Caco-2 (cell line): Measurements from ENCODE around the gene ATG9A. TPM values are rescaled to one million over a fixed set of nuclear protein-coding genes. Genes with fewer than 3 reads are reported as not detected.
A peak's percentile ranks its signal among the peaks of the same experiment; 100 is the strongest.
"Not testable (repeated sequence)": the region's sequence is repeated elsewhere in the genome, so short reads cannot be mapped to it uniquely, and the experiment has no call there.

Experiments used
- BruUV-seq: library from RNA; stranded (reverse); fragments of 400-500 nt; replicated peaks from 2 replicates; lab custom pipeline; 2021; lab: Mats Ljungman, UMichigan
- CTCF ChIA-PET: fragments of 300-600 bp; sonication (Branson Sonifier 250); formaldehyde crosslinking; loops from one replicate; lab custom pipeline; 2022; ENCODE audit warnings: antibody characterized with exemption; lab: Charles Lee
- POLR2A ChIA-PET: fragments of 300-600 bp; sonication (Branson Sonifier 250); formaldehyde crosslinking; loops from one replicate; lab custom pipeline; 2022; ENCODE audit warnings: antibody characterized with exemption; lab: Charles Lee
- DNase-seq, 2 experiments: peaks; one replicate each; pipeline versions ENCODE4 v3.0.0 to v3.0.0-alpha.2; 2020 to 2022
- H3K27me3 ChIP-seq: replicated peaks from 2 replicates; pipeline ENCODE4 v1.6.0; 2011; ENCODE audit warnings: low read length; ENCODE audit not compliant: control insufficient read depth, insufficient read depth
- H3K36me3 ChIP-seq: 2 replicates; pipeline ENCODE4 v1.5.1; 2011; ENCODE audit warnings: low read length; ENCODE audit not compliant: control insufficient read depth, insufficient read depth
- H3K4me1 ChIP-seq: fragments of 250-450 bp; sonication (Bioruptor Pico); 2 replicates; pipeline ENCODE4 v1.5.1; 2020; ENCODE audit warnings: mild to moderate bottlenecking
- H3K4me3 ChIP-seq: 2 replicates; pipeline ENCODE4 v1.5.1; 2011; ENCODE audit warnings: low read depth, mild to moderate bottlenecking, control low read depth, low read length
- H3K9me3 ChIP-seq: fragments of 250-450 bp; sonication (Bioruptor Pico); 2 replicates; pipeline ENCODE4 v1.5.1; 2020; ENCODE audit warnings: mild to moderate bottlenecking, moderate library complexity
- H3K27ac Mint-ChIP-seq: one replicate; pipeline ENCODE4 v1.8.0; 2022; ENCODE audit warnings: mixed read lengths; ENCODE audit not compliant: unreplicated experiment
- H3K27me3 Mint-ChIP-seq: one replicate; pipeline ENCODE4 v1.8.0; 2022; ENCODE audit warnings: mixed read lengths; ENCODE audit not compliant: insufficient read depth, unreplicated experiment
- H3K36me3 Mint-ChIP-seq: one replicate; pipeline ENCODE4 v1.8.0; 2022; ENCODE audit warnings: mild to moderate bottlenecking, mixed read lengths; ENCODE audit not compliant: insufficient read depth, unreplicated experiment
- H3K4me1 Mint-ChIP-seq: one replicate; pipeline ENCODE4 v1.8.0; 2022; ENCODE audit warnings: low read depth, mixed read lengths; ENCODE audit not compliant: unreplicated experiment
- H3K4me3 Mint-ChIP-seq: one replicate; pipeline ENCODE4 v1.8.0; 2022; ENCODE audit warnings: mild to moderate bottlenecking, moderate library complexity, mixed read lengths; ENCODE audit not compliant: unreplicated experiment
- H3K9me3 Mint-ChIP-seq: one replicate; pipeline ENCODE4 v1.8.0; 2022; ENCODE audit warnings: mixed read lengths; ENCODE audit not compliant: unreplicated experiment
- intact Hi-C: fragments of 100-400 bp; cut with micrococcal nuclease; formaldehyde crosslinking; loops from one replicate; pipeline ENCODE4 v1.10.0; 2022; ENCODE audit not compliant: unreplicated experiment
- total RNA-seq: library from RNA; stranded (reverse); gene quantifications from 2 replicates; pipeline ENCODE4 v1.2.3, GENCODE V29; 2022
- TF ChIP-seq, protein P1 (sequence below), 2 experiments: fragments of 200-600 bp in 1 of 2; IDR thresholded peaks; 1 replicate in 1 of 2; 2 replicates in 1 of 2; pipeline versions ENCODE4 v1.5.1 to v1.8.0; 2011 to 2022; ENCODE audit warnings: antibody characterized with exemption in 1 of 2, control low read depth in 1 of 2, inconsistent platforms in 1 of 2, low read depth in 1 of 2, low read length in 1 of 2, mild to moderate bottlenecking in 1 of 2, moderate library complexity in 1 of 2; ENCODE audit not compliant: insufficient read depth in 1 of 2, severe bottlenecking in 1 of 2, unreplicated experiment in 1 of 2

The ATG9A gene
- total RNA-seq, 1 experiment from 2014 or later: 62.9 TPM

DNA sequence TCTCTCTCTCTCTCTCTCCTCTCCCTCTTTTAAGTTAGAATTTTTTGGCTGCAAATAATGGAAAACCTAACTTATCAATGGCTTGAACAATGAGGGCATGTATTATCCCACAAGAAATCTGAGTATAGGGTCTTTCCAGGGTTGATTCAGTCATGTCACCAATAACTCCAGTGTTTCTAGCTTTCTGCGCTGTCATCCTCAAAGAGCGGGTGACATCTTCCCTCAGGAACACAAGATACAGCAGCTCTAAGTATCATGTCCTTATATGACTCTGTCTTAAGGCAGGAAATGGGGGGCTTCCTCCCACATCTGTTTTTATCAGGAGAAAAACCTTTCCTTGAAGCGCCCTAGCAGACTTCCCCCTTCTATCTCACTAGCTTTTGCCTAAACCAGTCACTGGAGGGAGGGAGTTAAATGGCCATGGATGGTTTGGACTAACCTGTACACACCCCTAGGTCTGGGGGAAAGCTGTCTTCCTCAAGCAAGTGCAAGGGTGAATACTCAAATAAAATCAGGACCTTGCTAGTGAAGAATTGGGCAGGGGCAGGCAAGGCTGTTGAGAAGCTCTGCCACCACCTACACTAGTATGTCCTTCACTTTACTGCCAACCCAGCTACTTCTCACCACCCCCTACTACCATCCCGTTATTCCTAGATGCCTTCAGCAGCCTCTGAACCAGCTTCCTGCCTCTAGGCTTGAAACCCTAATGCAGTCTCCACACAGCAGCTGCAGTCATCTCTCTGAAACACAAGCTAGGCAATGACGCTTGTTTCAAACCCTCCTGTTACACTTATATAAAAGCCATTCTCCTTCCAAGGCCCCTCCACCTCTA is 31.8 kb upstream of the ATG9A start:
- no peaks in the 10 kb centered on the region for H3K36me3 ChIP-seq
- DNase-seq: no peak
- no peaks in the 10 kb centered on the region for H3K4me1 ChIP-seq
- H3K27me3 ChIP-seq: no peaks in the 10 kb centered on the region
- TF ChIP-seq, protein P1, sequence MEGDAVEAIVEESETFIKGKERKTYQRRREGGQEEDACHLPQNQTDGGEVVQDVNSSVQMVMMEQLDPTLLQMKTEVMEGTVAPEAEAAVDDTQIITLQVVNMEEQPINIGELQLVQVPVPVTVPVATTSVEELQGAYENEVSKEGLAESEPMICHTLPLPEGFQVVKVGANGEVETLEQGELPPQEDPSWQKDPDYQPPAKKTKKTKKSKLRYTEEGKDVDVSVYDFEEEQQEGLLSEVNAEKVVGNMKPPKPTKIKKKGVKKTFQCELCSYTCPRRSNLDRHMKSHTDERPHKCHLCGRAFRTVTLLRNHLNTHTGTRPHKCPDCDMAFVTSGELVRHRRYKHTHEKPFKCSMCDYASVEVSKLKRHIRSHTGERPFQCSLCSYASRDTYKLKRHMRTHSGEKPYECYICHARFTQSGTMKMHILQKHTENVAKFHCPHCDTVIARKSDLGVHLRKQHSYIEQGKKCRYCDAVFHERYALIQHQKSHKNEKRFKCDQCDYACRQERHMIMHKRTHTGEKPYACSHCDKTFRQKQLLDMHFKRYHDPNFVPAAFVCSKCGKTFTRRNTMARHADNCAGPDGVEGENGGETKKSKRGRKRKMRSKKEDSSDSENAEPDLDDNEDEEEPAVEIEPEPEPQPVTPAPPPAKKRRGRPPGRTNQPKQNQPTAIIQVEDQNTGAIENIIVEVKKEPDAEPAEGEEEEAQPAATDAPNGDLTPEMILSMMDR (IDR thresholded peaks at IDR 0.05; ENCODE audit: insufficient read depth in 1 of 2, low read depth in 1 of 2, low read length in 1 of 2, severe bottlenecking in 1 of 2, unreplicated experiment in 1 of 2): no peak
- Mint-ChIP-seq H3K27me3 (peaks cover 13% of the 10 kb centered on the region), H3K36me3 (no peaks in the 10 kb centered on the region), H3K27ac (no peak overlapping the region), H3K4me1 (no peaks in the 10 kb centered on the region), H3K9me3 (no peaks in the 10 kb centered on the region), H3K4me3 (no peak overlapping the region)
- CTCF ChIA-PET: interaction anchor here (0.5 to 2.0 kb wide), 2 partner anchors 34 to 66 kb away, joined by 3 to 8 read pairs; no protein-coding TSS in a partner anchor
- no TSS peak for BruUV-seq
- no peak overlapping the region for H3K4me3 ChIP-seq
- POLR2A ChIA-PET: interaction anchor here (0.8 kb wide), 1 partner anchor 13 kb away, joined by 3 read pairs; no protein-coding TSS in a partner anchor
- intact Hi-C loops: no loop called here
- no peaks in the 10 kb centered on the region for H3K9me3 ChIP-seq

DNA sequence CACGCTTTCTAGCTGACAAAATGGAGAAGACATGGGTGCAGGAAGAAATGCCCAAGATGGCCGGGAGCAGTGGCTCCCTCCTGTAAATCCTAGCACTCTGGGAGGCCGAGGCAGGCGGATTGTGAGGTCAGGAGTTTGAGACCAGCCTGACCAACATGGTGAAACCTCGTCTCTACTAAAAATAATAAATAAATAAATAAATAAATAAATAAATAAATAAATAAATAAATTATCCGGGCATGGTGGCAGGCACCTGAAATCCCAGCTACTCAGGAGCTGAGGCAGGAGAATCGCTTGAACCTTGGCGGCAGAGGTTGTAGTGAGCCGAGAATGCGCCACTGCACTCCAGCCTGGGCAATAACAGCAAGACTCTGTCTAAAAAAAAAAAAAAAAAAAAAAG is 29.5 kb upstream of the ATG9A start:
- POLR2A ChIA-PET: interaction anchor here (0.6 kb wide), 1 partner anchor 52 kb away, joined by 4 read pairs; no protein-coding TSS in a partner anchor
- H3K9me3 ChIP-seq, H3K27ac Mint-ChIP-seq, H3K4me3 Mint-ChIP-seq, H3K9me3 Mint-ChIP-seq, H3K4me1 Mint-ChIP-seq, H3K4me1 ChIP-seq, H3K27me3 ChIP-seq, intact Hi-C loops, H3K36me3 Mint-ChIP-seq, H3K36me3 ChIP-seq, H3K4me3 ChIP-seq, CTCF ChIA-PET, BruUV-seq, DNase-seq: not testable (repeated sequence)
- H3K27me3 Mint-ChIP-seq: peaks cover 16% of the 10 kb centered on the region

DNA sequence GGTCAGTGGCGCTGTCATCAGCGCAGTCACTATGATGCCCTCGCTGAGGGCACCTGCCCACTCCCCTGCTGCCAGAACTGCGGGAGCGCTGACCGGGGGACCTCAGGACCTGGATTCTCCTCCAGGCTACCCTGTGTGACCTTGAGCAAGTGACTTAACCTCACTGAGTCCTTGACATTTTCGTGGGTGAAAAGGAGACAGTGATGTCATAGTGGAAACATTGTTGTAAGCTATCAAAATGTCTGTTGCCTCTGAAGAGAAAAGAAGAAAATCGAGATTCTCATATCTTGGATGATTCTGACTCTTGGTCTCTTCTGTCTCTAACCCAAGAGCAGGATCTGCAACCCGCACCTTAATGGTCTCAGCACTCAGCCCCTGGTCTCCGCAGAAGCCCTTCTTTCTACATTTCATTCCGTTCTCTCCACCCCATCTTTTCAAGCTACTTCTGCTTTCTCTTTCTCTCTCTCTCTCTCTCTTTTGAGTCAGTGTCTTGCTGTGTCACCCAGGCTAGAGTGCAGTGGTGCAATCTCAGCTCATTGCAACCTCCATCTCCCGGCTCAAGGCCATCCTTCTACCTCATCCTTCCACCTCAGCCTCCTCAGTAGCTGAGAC is 25.3 kb upstream of the ATG9A start:
- BruUV-seq: no TSS peak
- H3K9me3 Mint-ChIP-seq: no peaks in the 10 kb centered on the region
- intact Hi-C loops: loop anchor here (1.0 kb wide), 1 partner anchor 25 kb away; the partner anchor contains the start of gene DNAJB2

More for the DNA sequence above, 25.3 kb upstream of the ATG9A start:
- TF ChIP-seq, protein P1 (IDR thresholded peaks at IDR 0.05; ENCODE audit: insufficient read depth in 1 of 2, low read depth in 1 of 2, low read length in 1 of 2, severe bottlenecking in 1 of 2, unreplicated experiment in 1 of 2): no peak
- peaks cover 13% of the 10 kb centered on the region for H3K4me1 ChIP-seq
- no peaks in the 10 kb centered on the region for H3K27me3 ChIP-seq
- Mint-ChIP-seq H3K4me1 (peaks cover 20% of the 10 kb centered on the region), H3K36me3 (peaks cover under 1% of the 10 kb centered on the region), H3K4me3 (peak overlapping the region; percentile 62), H3K27me3 (peaks cover 7% of the 10 kb centered on the region), H3K27ac (no peak overlapping the region)
- POLR2A ChIA-PET: interaction anchor here (1.1 to 1.7 kb wide), 4 partner anchors 10 to 78 kb away, joined by 3 to 4 read pairs (median 4); partner anchors contain the start of genes CNPPD1, DNAJB2, GLB1L and STK16
- H3K4me3 ChIP-seq: peak overlapping the region; percentile 48
- CTCF ChIA-PET: interaction anchor here (1.0 to 3.3 kb wide), 4 partner anchors 10 to 40 kb away, joined by 3 to 22 read pairs (median 4); partner anchors contain the start of genes DNAJB2, GLB1L and STK16
- no peaks in the 10 kb centered on the region; the same call in 1 of the 2 replicates for H3K36me3 ChIP-seq
- DNase-seq: no peak
- H3K9me3 ChIP-seq: no peaks in the 10 kb centered on the region
